Stimulated activated CD4-positive, alpha-beta T cell treated with anti-CD3 and anti-CD28 coated beads, Interleukin-12 subunit alpha, Interleukin-12 subunit beta, amount 100 ng/mL, for 4 hours (primary cell): Measurements from ENCODE around the gene DCTN4.

Experiments used
- DNase-seq: peaks from one replicate; pipeline ENCODE4 v3.0.0-alpha.2; 2020

Gene DCTN4

GRCh38 chr5:150662731-150663516 is 95.9 kb downstream of the DCTN4 start:
- no peak for DNase-seq

GRCh38 chr5:150661821-150662596 is 96.8 kb downstream of the DCTN4 start:
- DNase-seq: no peak

- no peak for DNase-seq
Observed at GRCh38 chr5:150661086-150661485, 97.7 kb downstream of the DCTN4 start, which contains the start of gene MYOZ3. TSS of gene MYOZ3 (plus strand) at chr5:150661251. CDS start at chr5:150662942, 1,691 bp downstream.

- DNase-seq: no peak
Observed at GRCh38 chr5:150660108-150660831, 98.5 kb downstream of the DCTN4 start.

GRCh38 chr5:150659360-150660107 is 99.3 kb downstream of the DCTN4 start:
- DNase-seq: no peak

GRCh38 chr5:150658699-150659265 is 100.0 kb downstream of the DCTN4 start:
- no peak for DNase-seq
